Renal cortical epithelial cell (primary cell): ENCODE results near the gene FEM1A. TPM values are rescaled to one million over a fixed set of nuclear protein-coding genes. Genes with fewer than 3 reads are reported as not detected.
"Not testable (repeated sequence)": the region's sequence is repeated elsewhere in the genome, so short reads cannot be mapped to it uniquely, and the experiment has no call there.

Source experiments
- DNase-seq: peaks from one replicate; pipeline ENCODE4 v3.0.0-alpha.2; 2011; ENCODE audit warnings: low read depth
- total RNA-seq: library from RNA; depleted of rRNA; stranded (reverse); fragments of >200 nt; gene quantifications from 2 replicates; pipeline ENCODE4 v1.2.3, GENCODE V29; 2014

The FEM1A gene
- total RNA-seq, 1 donor from 2014 or later = 14.8 TPM

GRCh38 chr19:4814625-4815425 lies 23.3 kb downstream of the FEM1A start:
- DNase-seq = no peak

- peak; percentile 86 for DNase-seq
These were observed 24.1 kb downstream of the FEM1A start for GRCh38 chr19:4815426-4816201.

GRCh38 chr19:4816202-4816949 lies 24.8 kb downstream of the FEM1A start:
- no peak for DNase-seq

DNA sequence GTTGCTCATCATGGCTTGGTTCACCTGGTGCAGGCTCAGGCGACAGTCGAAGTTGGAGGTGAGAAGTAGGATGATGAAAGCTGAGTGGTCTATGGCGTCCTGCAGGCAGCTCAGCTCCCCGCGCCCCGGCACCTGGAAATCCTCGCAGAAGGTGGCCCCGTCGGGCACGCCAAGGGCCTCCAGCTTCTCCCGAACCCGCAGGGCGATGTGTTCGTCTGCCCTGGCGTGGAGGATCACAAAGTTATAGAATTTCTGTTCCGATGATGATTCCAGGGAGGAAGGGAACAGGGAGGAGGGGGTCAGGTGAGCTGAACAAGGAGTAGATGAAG lies 25.4 kb downstream of the FEM1A start:
- DNase-seq = no peak

GRCh38 chr19:4817467-4818277 lies 26.1 kb downstream of the FEM1A start:
- DNase-seq = no peak

DNA sequence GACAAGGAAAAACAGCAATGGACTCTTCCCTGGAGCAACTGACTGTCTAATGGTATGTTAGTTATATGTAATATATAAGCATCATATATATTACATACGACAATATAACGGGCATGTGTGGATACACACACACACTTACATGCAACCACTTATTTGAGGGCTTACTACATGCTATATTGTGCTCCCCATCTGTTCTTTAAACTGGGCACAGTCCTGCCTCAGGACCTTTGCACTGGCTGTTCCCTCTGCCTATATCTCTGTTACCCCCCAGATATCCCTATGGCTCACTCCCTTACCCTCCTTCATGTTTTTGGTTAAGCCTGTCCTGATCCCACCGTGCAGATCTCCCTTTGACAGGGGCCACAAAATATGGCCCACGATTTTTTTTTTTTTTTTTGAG lies 29.7 kb downstream of the FEM1A start:
- no peak for DNase-seq

- DNase-seq = not testable (repeated sequence)
These were observed 30.8 kb downstream of the FEM1A start for GRCh38 chr19:4822354-4822753.

GRCh38 chr19:4823577-4823976 lies 32.0 kb downstream of the FEM1A start:
- DNase-seq = no peak

- DNase-seq = peak; percentile 55
These were observed 37.6 kb downstream of the FEM1A start for GRCh38 chr19:4829001-4829712.

GRCh38 chr19:4830332-4830731 lies 38.8 kb downstream of the FEM1A start:
- no peak for DNase-seq

DNA sequence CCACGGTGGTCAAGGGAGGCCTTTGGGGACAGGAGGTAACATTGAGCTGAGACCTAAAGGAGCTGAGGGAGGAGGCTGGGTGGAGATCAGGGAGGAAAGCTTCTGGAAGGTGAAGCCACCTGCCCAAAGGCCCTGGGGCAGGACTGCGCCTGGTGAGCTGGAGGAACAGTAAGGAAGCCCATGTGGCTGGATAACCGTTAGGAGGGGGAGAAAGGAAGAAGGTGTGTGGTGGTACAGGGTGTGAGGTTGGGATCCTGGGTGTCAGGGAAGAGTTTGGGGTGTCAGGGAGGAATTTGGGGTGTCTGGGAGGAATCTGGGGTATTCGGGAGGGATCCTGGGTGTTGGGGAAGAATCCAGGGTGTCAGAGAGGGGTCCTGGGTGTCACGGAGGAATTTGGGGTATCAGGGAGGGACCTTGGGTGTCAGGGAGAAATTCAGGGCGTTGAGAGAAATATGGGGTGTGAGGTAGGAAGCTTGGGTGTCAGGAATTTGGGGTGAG lies 39.3 kb downstream of the FEM1A start:
- DNase-seq = no peak

DNA sequence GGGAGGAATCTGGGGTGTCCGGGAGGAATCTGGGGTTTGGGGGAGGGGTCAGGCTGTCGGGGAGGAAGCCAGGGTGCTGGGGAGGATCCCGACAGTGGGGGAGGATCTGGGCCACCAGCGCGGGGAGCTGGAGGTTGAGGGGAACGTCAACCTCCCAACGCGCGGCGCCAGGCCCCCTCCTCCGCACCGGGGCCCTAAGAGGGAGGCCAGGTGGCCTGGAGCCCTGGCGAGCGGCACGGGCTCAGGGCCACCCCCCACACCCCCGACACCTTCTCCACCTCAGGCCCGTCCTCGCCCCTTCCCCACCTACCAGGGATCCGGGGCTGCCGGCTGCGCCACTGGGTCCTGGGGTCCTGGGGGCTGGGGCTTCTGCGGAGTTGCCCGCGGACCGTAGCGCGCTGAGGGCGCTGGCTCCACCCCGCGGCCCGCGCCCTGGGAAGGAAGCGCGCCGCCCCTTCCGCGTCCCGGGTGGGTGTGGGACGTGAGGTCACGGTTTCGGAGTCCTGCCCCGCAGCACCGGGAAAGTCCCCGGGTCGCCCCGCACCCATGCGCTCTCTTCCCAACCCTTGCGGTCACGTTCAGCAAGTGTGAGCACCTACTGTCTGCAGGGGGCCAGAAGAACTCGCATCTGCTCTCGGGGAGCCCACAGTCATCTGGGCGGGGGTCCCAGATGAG lies 39.9 kb downstream of the FEM1A start, which contains the start of gene TICAM1:
Gene TICAM1, minus strand, starts transcription at position 409 of the 675 bp plus-strand sequence. CDS start 13,335 bp downstream, outside the sequence.
- peak; percentile 48 for DNase-seq

- DNase-seq = not testable (repeated sequence)
These were observed 40.4 kb downstream of the FEM1A start for GRCh38 chr19:4831979-4832340.

DNA sequence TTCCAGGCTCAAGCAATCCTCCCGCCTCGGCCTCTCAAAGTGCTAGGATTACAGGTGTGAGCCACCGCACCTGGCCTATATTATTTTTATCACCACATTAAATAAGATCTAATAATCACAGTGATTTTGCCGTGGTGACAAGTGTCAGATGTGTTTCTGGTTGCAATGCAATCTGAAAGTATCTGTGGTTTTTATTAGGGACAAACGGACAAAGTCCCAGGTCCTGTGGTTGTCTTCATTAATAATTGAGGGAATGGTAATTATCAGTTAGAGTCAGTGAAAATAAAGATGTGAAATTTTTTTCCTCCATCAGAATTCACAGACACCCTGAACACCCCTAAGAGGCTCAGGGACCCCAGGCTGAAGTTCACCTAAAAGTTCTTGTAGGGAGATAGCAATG lies 41.2 kb downstream of the FEM1A start:
- DNase-seq = no peak

- DNase-seq = no peak
These were observed 47.7 kb downstream of the FEM1A start for GRCh38 chr19:4839192-4839591.

DNA sequence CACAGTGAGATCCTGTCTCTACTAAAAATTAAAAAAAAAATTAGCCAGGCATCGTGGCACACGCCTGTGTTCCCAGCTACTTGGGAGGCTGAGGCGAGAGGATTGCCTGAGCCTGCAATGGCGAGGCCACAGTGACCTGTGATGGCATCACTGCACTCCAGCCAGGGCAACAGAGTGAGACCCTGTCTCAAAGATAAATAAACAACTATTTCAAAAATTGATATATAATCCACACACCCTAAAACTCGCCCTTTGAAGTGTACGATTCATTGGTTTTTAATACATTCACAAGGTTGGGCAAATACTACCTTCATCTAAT lies 52.1 kb downstream of the FEM1A start:
- no peak for DNase-seq

GRCh38 chr19:4844348-4845179 lies 53.0 kb downstream of the FEM1A start:
- peak; percentile 89 for DNase-seq

DNA sequence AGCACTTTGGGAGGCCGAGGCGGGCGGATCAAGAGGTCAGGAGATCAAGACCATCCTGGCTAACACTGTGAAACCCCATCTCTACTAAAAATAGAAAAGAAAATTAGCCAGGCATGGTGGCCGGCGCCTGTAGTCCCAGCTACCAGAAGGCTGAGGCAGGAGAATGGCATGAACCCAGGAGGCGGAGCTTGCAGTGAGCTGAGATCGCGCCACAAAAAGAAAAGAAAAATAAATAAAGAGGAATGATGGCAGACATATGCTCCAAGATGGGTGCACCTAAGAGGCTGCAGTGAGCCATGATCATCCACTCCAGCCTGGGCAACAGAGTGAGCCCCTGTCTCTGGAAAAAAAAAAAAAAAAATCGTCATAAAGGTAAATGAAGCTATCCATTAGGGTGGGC lies 54.4 kb downstream of the FEM1A start:
- not testable (repeated sequence) for DNase-seq

DNA sequence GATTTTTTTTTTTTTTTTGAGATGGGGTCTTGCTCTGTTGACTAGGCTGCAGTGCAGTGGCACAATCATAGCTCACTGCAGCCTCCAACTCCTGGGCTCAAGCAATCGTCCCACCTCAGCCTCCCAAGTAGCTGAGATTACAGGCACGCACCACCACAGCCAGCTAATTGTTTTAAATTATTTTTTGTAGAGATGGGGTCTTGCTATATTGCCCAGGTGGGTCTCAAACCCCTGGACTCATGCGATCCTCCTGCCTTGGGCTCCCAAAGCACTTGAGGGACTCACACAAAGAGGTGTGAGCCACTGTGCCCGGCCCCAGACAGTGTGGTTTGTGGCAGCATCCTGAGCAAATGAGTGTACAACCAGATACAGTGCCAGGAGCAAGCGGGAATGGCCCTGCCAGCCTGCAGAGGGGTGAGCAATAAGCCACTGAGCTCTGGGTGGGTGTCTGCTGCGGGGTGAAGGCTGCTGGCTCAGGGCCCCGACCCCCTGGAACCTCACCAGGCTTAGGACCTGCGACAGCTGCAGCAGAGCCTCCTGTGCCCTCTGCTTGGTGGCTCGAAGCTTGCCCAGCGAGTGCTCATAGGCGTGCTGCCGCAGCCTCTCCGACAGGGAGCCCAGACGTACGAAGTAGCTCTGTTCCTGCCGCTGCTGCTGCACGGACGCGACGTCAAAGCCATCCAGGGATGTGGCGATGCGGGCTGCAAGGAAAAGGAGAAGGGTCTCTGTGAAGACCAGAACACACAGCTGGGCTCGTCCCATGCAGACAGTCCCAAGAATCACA lies 55.8 kb downstream of the FEM1A start:
- DNase-seq = no peak
